Measurements from ENCODE around the gene TRPM5.

DNA sequence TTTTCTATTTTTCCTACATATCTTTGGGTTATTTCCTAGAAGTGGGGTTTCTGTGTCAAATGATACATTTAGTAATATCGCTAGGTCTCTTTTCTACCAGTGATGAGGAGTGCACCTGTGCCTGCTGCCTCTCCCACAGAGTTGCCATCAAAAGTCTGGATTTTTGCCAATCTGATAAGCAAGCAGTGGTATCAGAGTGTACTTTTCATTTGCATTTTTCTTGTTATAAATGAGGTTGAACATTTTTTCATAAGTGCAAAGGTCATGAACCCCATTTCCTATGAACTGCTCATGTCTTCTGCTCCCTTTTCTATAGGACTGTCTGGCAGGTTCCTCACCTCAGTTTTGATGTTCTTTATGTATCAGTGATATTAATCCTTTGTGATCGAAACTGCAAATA is 1.7 kb downstream of the TRPM5 start:
- TF ChIP-seq, protein P1, sequence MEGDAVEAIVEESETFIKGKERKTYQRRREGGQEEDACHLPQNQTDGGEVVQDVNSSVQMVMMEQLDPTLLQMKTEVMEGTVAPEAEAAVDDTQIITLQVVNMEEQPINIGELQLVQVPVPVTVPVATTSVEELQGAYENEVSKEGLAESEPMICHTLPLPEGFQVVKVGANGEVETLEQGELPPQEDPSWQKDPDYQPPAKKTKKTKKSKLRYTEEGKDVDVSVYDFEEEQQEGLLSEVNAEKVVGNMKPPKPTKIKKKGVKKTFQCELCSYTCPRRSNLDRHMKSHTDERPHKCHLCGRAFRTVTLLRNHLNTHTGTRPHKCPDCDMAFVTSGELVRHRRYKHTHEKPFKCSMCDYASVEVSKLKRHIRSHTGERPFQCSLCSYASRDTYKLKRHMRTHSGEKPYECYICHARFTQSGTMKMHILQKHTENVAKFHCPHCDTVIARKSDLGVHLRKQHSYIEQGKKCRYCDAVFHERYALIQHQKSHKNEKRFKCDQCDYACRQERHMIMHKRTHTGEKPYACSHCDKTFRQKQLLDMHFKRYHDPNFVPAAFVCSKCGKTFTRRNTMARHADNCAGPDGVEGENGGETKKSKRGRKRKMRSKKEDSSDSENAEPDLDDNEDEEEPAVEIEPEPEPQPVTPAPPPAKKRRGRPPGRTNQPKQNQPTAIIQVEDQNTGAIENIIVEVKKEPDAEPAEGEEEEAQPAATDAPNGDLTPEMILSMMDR (IDR thresholded peaks at IDR 0.05; ENCODE audit: insufficient read depth, low read length), result no peak
- TF ChIP-seq SPI1 (IDR thresholded peaks at IDR 0.05; ENCODE audit: borderline replicate concordance, low read depth) (no peak), POLR2AphosphoS5 (IDR thresholded peaks at IDR 0.05; ENCODE audit: low read depth) (no peak)
- TF ChIP-seq, protein P2, sequence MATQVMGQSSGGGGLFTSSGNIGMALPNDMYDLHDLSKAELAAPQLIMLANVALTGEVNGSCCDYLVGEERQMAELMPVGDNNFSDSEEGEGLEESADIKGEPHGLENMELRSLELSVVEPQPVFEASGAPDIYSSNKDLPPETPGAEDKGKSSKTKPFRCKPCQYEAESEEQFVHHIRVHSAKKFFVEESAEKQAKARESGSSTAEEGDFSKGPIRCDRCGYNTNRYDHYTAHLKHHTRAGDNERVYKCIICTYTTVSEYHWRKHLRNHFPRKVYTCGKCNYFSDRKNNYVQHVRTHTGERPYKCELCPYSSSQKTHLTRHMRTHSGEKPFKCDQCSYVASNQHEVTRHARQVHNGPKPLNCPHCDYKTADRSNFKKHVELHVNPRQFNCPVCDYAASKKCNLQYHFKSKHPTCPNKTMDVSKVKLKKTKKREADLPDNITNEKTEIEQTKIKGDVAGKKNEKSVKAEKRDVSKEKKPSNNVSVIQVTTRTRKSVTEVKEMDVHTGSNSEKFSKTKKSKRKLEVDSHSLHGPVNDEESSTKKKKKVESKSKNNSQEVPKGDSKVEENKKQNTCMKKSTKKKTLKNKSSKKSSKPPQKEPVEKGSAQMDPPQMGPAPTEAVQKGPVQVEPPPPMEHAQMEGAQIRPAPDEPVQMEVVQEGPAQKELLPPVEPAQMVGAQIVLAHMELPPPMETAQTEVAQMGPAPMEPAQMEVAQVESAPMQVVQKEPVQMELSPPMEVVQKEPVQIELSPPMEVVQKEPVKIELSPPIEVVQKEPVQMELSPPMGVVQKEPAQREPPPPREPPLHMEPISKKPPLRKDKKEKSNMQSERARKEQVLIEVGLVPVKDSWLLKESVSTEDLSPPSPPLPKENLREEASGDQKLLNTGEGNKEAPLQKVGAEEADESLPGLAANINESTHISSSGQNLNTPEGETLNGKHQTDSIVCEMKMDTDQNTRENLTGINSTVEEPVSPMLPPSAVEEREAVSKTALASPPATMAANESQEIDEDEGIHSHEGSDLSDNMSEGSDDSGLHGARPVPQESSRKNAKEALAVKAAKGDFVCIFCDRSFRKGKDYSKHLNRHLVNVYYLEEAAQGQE (IDR thresholded peaks at IDR 0.05; ENCODE audit: insufficient replicate concordance, low read depth), result no peak

Measured in HL-60 (cell line).